Measurements from ENCODE around the gene KCNH6.

Gene KCNH6

GRCh38 chr17:63500543-63501390, 22.4 kb upstream of the KCNH6 start:
- no peak for TF ChIP-seq CTCF (IDR thresholded peaks at IDR 0.05; ENCODE audit: low read depth, low read length, missing control alignments)
- DNase-seq (ENCODE audit: low read depth) = no peak
- H3K4me3 ChIP-seq (ENCODE audit: low read depth, low read length) = no peak overlapping the region

- DNase-seq (ENCODE audit: low read depth) = no peak
- H3K4me3 ChIP-seq (ENCODE audit: low read depth, low read length) = no peak overlapping the region
- TF ChIP-seq CTCF (IDR thresholded peaks at IDR 0.05; ENCODE audit: low read depth, low read length, missing control alignments) = no peak
Observed at GRCh38 chr17:63503341-63503705, 19.8 kb upstream of the KCNH6 start.

GRCh38 chr17:63504261-63504660, 18.9 kb upstream of the KCNH6 start:
- no peak for TF ChIP-seq CTCF (IDR thresholded peaks at IDR 0.05; ENCODE audit: low read depth, low read length, missing control alignments)
- no peak overlapping the region for H3K4me3 ChIP-seq (ENCODE audit: low read depth, low read length)
- DNase-seq (ENCODE audit: low read depth) = no peak

- DNase-seq (ENCODE audit: low read depth) = no peak
- no peak for TF ChIP-seq CTCF (IDR thresholded peaks at IDR 0.05; ENCODE audit: low read depth, low read length, missing control alignments)
- H3K4me3 ChIP-seq (ENCODE audit: low read depth, low read length) = no peak overlapping the region
Observed at GRCh38 chr17:63505341-63505740, 17.8 kb upstream of the KCNH6 start.

GRCh38 chr17:63506627-63507026, 16.5 kb upstream of the KCNH6 start:
- H3K4me3 ChIP-seq (ENCODE audit: low read depth, low read length) = no peak overlapping the region
- TF ChIP-seq CTCF (IDR thresholded peaks at IDR 0.05; ENCODE audit: low read depth, low read length, missing control alignments) = no peak
- no peak for DNase-seq (ENCODE audit: low read depth)

GRCh38 chr17:63511331-63511730, 11.8 kb upstream of the KCNH6 start:
- no peak overlapping the region for H3K4me3 ChIP-seq (ENCODE audit: low read depth, low read length)
- no peak for DNase-seq (ENCODE audit: low read depth)
- no peak for TF ChIP-seq CTCF (IDR thresholded peaks at IDR 0.05; ENCODE audit: low read depth, low read length, missing control alignments)

GRCh38 chr17:63512388-63512787, 10.8 kb upstream of the KCNH6 start:
- DNase-seq (ENCODE audit: low read depth) = no peak
- TF ChIP-seq CTCF (IDR thresholded peaks at IDR 0.05; ENCODE audit: low read depth, low read length, missing control alignments) = no peak

More at GRCh38 chr17:63512388-63512787, 10.8 kb upstream of the KCNH6 start:
- no peak overlapping the region for H3K4me3 ChIP-seq (ENCODE audit: low read depth, low read length)
